HG02970 (cell line): ENCODE measurements around the gene PSMG3.
A peak's percentile ranks its signal among the peaks of the same experiment; 100 is the strongest.
"Not testable (repeated sequence)": the region's sequence is repeated elsewhere in the genome, so short reads cannot be mapped to it uniquely, and the experiment has no call there.

ENCODE experiments used
- ATAC-seq: cut with Tn5 transposase; IDR thresholded peaks from one replicate; pipeline ENCODE4 v1.9.1; 2021; ENCODE audit warnings: mild to moderate bottlenecking, moderate library complexity, moderate number of reproducible peaks; ENCODE audit not compliant: unreplicated experiment, low FRiP score

The PSMG3 gene

DNA sequence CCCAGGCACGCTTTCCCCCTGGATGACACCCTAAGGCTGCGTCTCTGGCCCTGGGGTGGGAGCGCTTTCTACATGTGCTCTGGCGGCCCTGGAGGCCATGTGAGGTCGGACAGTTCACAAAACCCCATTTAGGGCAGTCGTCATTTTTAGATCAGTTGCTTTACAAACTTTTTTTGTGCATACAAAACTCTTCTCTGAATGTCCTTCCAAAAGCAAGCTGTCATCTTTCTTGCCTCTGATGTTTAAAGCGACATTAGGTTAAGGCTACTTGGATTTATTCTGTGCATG lies 33.4 kb downstream of the PSMG3 start:
- ATAC-seq = no peak

DNA sequence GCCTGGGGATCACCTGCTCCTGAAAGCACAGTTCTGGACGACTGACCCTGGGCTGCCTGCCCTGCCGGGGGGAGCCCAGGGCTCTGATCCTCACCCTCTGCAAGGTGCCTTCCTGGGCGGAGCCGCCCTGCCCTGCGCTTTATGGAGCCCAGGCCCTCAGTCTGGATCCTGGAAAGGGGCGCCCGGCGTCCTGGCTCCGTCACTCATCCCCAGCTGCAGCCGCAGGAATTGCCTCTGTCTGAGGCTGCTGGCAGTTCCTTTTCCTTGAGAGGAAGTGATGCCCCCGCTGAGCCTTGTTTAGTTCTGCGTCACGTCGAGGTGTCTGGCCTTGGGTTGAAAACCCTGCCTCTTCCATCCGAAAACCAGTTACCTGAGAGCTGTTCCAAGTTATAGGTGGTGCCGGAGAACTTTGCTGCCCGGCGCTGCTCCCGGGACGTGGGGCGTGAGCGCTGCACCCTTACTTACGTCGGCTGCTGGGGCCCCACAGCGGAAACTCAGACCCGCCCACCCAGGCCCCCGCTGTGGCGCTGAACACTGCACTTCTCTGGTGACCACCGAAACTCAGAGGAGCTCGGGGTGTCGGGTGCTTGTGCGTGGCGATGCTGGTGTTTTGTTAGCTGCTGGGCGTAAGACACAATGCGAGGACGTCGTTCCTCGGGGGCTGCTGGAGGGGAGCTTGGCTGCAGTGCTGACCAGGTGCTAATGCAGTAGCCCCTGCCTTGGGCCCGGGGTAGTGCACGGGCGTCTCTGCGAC lies 34.0 kb downstream of the PSMG3 start:
- no peak for ATAC-seq

DNA sequence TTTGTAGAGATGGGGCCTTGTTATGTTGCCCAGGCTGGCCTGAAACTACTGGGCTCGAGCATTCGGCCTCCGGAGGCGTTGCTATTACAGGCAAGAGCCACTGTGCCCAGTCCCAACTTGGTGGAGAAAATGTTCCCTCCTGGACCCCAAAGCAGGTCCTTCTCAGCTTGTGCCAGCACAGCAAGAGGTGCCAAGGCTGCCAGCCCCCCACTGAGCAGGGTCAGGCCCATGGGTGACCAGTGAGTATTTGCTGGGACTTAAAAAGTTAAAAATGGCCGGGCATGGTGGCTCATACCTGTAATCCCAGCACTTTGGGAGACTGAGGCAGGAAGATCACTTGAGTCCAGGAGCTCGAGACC lies 34.8 kb downstream of the PSMG3 start:
- ATAC-seq = no peak

DNA sequence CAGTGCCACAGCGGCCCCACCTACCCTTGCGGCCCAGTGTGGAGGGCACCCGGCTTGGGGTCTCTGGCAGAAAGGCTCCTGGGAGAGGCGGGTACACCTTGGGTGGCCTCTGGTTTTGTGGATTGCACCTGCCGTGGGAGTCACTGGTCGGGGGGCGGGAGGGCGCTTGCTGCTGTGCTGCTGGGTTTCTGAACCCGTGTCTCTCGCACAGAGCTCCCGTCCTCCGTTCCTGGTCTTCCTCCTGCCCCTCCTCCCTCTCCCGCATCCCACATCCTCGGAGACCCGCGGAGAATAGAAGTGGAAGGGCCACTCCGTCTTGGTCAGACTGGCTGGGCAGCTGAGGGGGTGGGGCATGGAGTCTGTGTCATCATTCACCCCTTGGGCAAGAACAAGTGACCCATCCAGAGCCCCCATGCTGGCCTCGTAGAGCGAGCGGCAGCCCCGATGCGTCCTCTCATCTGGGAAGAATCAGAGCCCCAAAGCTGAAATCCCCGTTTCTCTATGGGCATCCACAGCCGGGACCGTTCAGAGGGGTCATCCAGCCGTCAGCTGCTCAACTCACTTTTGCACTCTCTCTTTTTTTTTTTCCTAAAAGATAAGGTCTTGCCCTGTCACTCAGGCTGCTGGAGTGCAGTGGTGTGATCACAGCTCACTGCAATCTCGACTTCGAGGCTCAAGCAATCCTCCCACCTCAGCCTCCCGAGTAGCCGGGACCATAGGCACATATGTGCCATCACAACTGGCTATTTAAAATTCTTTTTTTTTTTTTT lies 35.3 kb downstream of the PSMG3 start:
- ATAC-seq = no peak

DNA sequence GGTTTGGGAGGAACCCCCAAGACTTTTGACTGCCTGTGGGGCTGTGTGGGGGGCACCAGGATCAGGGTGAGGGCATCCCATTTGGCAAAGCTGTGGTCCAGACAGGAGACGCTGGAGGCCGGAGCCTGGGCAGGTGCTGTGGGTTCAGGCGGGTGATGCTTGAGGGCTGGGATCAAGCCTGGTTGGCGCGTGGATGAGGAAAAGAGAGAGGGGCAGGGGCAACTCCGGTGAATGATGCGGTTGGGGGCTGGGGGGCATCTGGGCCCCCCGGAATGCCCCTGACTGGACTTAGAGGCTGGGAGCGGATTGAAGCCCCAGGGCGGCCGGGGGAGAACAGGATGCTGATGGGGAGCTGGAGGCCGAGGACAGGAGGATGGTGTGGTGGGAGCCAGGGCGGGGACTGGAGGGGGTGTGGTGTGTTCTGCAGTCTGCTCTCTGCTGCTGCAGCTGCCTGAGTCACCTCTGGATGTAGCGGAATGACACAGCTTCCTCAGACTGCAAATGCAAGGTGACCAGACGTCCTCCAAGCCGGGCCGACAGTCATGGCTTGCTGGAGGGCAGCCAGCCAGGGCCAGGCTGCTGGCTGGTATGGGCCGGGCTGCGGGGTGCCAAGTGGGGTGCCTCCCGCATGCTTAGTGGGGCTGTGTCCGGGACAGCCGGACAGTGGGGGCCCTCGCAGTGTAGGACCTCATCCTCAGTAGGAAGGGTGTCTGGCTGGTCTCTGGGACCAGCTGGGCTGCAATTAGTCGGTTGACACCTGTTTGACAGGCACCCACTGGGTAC lies 36.1 kb downstream of the PSMG3 start:
- ATAC-seq = no peak

DNA sequence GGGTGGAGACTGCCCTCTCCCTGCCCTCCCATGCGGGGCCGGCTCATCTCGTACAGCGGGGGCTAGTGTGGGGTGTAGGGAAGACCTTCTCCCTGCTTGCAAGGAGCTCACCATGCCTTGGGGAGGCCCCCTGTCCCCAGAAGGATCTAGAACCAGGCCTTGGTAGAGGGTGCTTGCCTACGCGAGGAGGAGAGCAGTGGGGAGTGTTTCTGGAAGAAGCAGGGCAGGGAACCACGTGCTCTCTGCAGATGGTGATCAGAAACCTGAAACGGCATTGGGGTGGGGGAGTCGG lies 36.6 kb downstream of the PSMG3 start:
- ATAC-seq = no peak

DNA sequence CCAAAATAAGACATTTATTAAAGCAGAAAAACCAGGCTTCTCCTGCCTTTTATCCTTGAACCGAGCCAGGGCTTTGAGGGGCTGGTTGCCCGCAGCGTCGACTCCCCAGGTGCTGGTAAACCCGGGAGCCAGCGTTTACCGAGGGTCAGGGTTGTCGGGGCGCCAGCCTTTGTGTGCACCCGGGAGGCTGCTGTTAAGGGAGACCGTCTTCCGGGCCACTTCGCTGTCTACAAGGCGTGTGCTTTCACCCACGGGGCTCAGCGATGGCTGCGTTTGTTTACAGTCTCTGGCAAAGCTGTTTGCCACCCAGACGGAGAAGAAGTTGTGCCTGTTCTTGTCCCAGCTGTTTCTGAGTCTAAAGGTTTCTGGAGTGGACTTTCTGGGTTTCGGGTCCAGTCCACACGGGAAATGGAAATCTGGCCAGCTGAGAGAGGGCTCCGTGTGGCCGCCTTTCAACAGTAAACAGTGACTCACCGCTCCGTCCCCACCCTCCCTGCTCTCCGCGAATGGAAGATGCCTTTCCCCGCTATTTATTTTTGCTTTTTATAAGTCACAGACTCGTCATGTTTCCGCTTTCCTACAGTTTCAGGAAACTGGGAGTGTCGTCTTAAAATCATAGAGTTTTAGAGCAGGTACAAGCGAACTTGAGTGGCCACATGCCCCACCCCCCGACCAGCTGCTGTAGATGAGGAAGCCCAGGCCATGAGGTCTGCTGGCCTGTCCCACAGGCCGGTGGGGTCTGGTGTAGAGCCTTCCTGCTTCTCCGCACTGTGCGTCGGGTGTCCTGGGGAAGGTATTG lies 37.2 kb downstream of the PSMG3 start:
- no peak for ATAC-seq

DNA sequence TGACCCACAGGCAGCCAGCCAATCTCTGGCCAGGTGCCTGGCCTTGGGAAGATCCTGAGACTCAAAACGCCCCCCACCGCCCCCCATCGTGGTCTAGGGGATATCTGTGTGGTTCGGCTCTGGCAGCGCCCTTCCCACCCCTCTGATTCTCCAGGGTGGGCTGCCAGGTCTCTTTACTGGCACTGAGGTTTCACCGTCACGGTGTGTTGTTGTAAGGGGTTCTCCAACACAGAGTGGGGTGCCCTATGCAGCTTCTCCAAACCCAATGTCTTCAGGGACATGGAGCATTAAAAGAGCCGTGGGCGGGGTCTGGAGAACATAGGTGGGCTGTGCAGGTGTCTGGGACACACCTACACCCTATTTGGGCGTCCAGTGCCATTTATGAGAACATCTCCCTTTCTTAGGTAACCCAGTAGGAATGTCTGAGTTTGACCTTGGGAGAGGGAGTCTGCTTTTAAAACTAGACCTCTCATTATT lies 37.8 kb downstream of the PSMG3 start:
- ATAC-seq = no peak

DNA sequence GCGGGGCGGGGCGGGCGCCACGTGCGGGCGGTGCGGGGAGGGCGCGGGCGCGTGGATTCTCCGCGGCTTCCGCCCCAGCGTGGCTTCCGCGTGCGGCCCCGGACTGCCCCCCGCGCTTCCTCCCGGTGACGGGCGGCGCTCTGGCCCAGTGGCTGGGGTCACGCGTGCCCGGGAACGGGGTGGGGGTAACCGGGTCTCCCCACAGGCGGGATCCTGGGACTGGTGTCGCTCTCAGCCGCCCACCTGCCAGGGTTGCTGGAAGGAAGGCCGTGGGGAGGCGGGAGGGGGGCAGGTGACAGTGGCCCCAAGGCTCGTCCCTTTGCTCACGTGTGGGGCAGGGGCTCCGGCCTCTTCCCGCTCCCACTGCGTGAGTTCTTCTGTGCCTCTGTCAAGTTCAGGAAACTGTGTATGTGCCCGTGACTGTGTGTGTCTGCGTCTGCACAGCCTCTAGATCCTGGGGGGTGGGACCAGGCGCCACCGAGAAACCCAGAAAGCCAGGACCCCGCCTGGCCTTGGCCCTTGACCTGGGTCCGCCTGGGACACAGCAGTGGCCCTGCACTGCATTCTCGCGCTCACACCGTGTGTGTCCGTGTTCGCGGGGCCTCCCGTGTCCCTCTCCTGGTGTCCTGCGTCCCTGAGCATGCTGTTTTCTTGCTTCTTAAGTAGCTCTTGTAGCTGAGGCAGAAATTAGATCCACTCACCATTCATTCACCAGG lies 38.4 kb downstream of the PSMG3 start:
- no peak for ATAC-seq

DNA sequence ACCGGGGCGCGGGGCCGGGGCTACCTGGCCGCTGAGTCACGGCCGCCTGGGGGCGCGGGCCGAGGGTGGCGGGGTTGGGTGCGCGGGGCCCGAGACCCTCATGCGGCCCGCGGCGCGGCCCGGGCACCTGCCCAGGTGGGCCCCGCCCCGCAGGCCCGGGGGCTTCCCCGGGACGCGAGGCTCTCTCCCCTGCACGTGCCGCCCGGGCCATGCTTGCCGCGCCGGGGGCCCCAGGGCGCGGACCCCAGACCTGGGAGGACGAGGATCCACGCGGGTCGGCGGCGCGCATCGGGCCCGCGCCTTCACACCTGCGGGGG lies 38.9 kb downstream of the PSMG3 start:
- ATAC-seq = peak; percentile 28

DNA sequence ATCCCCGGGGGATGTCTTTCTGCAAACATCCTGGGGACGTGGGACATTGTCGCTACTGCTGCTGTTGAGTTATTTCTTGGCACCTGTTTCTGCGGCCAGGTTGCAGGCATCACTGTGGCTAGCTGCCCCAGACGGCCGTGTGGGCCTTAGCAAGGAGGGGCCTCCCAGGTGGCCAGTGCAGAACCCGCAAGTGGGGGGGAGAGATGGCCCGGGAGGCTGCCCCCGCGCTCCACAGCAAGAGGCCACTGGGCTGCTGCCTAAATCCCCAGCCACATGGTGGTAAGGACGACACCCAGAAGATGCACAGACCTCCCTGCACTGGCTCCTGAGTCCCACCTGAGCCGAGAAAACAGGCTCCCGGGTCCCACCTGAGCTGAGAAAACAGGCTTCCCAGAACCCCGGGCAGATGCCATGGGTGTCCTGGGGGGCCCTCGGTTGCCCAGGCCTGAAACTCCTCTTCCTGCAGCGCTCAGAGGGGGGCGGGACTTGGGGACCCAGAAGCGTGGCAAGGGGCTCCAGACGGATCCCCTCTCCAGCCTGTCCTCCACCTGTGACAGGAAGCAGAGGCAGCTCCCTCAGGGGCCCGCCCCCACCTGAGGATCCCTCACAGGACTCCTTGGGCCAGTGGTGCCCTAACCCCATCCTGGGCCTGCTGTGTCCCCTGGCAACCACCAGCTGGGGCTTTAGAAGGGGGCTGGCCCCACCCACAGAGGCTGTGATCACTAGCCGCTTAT lies 40.3 kb downstream of the PSMG3 start:
- ATAC-seq = no peak

DNA sequence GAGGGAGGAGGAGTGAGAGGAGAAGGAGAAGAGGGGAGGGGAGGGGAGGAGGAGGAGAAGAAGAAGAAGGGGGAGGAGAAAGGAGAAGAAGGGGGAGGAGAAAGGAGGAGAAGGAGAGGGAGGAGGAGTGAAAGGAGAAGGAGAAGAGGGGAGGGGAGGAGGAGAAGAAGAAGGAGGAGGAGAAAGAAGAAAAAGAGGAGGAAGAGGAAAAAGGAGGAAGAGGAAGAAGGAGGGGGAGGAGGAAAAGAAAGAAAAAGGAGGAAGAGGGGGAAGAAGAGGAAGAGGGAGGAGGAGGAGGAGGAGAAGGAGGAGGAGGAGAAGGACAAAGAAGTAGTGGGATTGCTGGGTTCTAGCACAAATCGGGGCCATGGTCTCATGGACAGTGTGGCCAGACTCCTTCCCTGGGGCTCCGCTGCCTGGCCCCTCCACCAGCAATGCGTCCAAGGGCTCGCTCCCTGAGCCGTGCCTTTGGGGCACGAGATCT lies 43.5 kb downstream of the PSMG3 start:
- ATAC-seq = no peak

DNA sequence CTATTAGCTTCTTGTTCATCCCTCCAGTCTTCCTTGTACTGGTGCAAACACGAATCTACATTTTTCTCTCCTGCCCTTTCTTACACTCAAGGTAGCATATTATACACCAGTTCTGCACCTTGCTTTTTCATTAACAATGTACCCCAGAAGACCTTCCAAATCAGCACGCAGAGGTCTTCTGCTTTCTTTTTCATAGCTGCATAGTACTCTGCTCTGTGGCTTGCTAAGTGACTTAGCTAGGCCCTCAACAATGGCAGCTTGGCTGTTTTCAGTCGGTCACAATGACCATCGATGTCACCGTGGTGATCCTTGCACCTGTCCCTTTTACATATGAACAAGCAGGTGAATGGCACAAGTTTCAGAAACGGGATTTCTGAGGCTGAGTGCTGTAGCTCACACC lies 44.4 kb downstream of the PSMG3 start:
- no peak for ATAC-seq

DNA sequence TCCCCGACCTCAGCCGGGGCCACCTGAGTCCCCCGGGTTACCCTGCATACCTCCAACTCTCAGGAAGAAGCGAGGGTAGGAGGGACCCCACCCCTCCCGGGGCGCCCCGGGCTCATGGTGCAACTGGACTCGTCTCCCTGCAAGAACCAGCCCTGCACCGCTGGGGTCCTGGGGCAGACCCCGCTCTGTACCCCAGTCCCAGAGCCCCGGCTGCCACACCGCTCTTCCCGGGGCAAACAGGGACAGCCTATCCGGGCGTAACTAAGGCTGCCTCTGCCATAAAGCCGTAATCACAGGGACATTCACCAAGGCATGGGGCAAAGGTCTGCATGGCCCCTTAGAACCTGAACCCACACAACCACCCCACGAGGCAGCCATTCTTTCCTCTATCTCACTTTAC lies 46.0 kb downstream of the PSMG3 start:
- no peak for ATAC-seq

DNA sequence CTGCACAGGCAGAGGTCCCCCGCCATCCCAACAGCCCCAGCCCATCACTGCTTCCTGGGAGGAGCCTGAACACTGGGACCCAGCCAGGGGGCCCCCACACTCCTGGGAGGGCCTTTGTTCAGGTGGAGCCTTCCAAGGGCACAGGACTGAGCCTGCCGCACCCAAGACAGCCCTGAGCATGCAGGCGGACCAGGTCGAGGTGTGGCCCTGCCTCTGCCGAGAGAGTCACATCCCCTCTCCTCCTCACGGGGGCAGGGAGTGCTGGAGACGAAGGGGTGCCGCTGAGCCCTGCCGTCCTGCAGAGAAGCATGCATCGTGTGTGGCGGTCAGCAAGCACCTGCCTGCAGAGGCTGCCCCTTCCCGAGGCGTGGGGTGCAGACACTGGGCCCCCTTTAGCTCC lies 46.6 kb downstream of the PSMG3 start:
- ATAC-seq = no peak

DNA sequence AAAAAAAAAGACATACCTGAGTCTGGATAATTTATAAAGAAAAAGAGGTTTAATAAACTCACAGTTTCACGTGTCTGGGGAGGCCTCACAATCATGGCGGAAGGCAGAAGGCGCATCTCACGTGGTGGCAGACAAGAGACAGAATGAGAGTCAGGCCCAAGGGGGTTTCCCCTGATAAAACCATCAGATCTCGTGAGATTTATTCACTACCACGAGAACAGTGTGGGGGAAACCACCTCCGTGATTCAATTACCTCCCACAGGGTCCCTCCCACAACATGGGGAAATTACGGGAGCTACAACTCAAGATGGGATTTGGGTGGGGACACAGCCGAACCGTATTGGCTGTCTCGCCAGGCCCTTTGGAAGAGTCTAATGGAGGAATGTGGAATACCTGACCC lies 48.4 kb downstream of the PSMG3 start:
- no peak for ATAC-seq

DNA sequence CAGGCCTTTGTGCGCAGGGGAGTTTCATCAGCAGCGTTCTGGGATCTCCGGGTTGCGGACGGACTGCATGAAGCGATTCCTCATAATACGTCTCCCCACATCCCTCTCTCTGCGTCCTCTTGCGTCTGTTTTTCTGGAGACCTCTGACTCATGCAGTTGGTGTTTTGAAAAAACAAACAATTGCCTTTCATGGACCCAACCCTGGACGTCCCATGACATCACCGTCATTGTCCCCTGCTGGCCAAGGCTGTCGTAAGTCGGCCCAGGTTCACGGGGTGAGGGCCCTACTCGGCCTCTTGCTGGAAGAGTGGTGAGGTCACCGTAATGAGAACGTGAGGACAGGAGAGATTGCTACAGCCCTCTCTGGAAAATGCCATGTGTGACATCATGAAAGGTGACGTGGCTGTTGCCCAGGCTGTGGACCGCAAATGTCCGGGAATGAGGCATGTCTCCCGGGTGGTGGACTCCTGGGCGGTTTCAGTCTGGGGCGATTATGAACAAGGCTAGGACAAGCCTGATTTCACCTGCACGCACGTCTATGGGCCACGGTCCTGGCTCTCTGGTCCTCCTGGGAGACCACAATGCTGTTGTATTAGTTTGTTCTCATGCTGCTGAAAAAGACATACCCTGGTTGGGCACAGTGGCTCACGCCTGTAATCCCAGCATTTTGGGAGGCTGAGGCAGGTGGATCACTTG lies 49.1 kb downstream of the PSMG3 start:
- ATAC-seq = no peak

DNA sequence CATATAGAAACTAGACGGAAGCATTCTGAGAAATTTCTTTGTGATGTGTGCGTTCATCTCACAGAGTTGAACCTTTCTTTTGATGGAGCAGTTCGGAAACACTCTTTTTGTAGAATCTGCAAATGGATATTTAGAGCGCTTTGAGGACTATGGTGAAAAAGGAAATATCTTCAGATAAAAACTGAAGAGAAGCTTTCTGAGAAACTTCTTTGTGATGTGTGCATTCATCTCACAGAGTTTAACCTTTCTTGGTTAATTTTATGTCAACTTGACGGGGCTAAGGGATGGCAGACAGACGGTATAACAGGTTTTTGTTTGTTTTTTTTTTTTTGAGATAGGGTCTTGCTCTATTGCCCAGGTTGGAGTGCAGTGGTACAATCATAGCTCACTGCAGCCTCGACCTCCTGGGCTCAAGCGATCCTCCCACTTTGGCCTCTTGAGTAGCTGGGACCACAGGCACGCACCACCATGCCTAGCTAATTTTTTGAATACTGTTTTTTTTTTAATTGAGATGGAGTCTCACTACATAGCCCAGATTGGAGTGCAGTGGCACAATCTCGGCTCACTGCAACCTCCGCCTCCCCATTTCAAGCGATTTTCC lies 50.4 kb downstream of the PSMG3 start:
- ATAC-seq = not testable (repeated sequence)
